Endodermal cell (in vitro differentiated cells): Measurements from ENCODE around the gene SLC7A8. TPM values are rescaled to one million over a fixed set of nuclear protein-coding genes. Genes with fewer than 3 reads are reported as not detected.
"Not testable (repeated sequence)": the region's sequence is repeated elsewhere in the genome, so short reads cannot be mapped to it uniquely, and the experiment has no call there.

ENCODE experiments used
- DNase-seq: peaks from one replicate; pipeline ENCODE4 v3.0.0-alpha.2; 2017
- H3K27ac ChIP-seq: 2 replicates; pipeline ENCODE4 v1.5.1; 2013; ENCODE audit warnings: mild to moderate bottlenecking, low read depth, low read length, moderate library complexity
- H3K27me3 ChIP-seq: 2 replicates; pipeline ENCODE4 v1.6.1; 2013; ENCODE audit warnings: mild to moderate bottlenecking, low read length, moderate library complexity; ENCODE audit not compliant: insufficient read depth, control insufficient read depth, poor library complexity, severe bottlenecking
- H3K36me3 ChIP-seq: 2 replicates; pipeline ENCODE4 v1.7.0; 2013; ENCODE audit warnings: mild to moderate bottlenecking, low read length, moderate library complexity; ENCODE audit not compliant: control insufficient read depth, insufficient read depth
- H3K4me1 ChIP-seq: one replicate; pipeline ENCODE4 v1.7.0; 2013; ENCODE audit warnings: low read length; ENCODE audit not compliant: control insufficient read depth, insufficient read depth
- H3K4me3 ChIP-seq: 2 replicates; pipeline ENCODE4 v1.5.1; 2013; ENCODE audit warnings: mild to moderate bottlenecking, low read length, moderate library complexity
- H3K9ac ChIP-seq: 2 replicates; pipeline ENCODE4 v1.6.1; 2013; ENCODE audit warnings: mild to moderate bottlenecking, low read length, moderate library complexity; ENCODE audit not compliant: poor library complexity, severe bottlenecking; ENCODE audit errors: extremely low read depth
- H3K9me3 ChIP-seq: 2 replicates; pipeline ENCODE4 v1.6.1; 2013; ENCODE audit warnings: mild to moderate bottlenecking, low read length, moderate library complexity; ENCODE audit not compliant: control insufficient read depth
- H3K27ac Mint-ChIP-seq: 2 replicates; pipeline ENCODE4 v1.8.0; 2020; ENCODE audit warnings: mixed read lengths
- H3K27me3 Mint-ChIP-seq: 2 replicates; pipeline ENCODE4 v1.8.0; 2021; ENCODE audit warnings: mild to moderate bottlenecking, mixed read lengths; ENCODE audit not compliant: insufficient read depth
- H3K36me3 Mint-ChIP-seq: 2 replicates; pipeline ENCODE4 v1.8.0; 2020; ENCODE audit warnings: low read depth, mixed read lengths
- H3K4me1 Mint-ChIP-seq: 2 replicates; pipeline ENCODE4 v1.8.0; 2020; ENCODE audit warnings: mixed read lengths
- H3K4me3 Mint-ChIP-seq: 2 replicates; pipeline ENCODE4 v1.8.0; 2020; ENCODE audit warnings: mild to moderate bottlenecking, moderate library complexity, mixed read lengths
- H3K9me3 Mint-ChIP-seq: 2 replicates; pipeline ENCODE4 v1.8.0; 2020; ENCODE audit warnings: mild to moderate bottlenecking, mixed read lengths
- WGBS, 2 experiments: methylation state at CpG; one replicate each; pipeline versions ENCODE4 v1.1.5 to v1.1.7; 2013; ENCODE audit warnings: missing lambda C conversion rate in 2 of 2, mixed read lengths in 1 of 2; ENCODE audit not compliant: insufficient coverage in 1 of 2, insufficient read length in 1 of 2; 5-methylcytosine and 5-hydroxymethylcytosine counted together
- total RNA-seq, 2 donors: library from RNA; stranded (reverse); fragmentation: NEBNext Ultra II Directional in 1 of 2; extraction: Animal tissue kit (Norgen Biotek cat#: 25700) in 1 of 2; gene quantifications; 2 replicates in 1 of 2; 3 replicates in 1 of 2; pipeline ENCODE4 v1.2.1, GENCODE V29; 2021
- TF ChIP-seq, protein P1 (sequence below): fragments of 200-600 bp; sonication (generic); conservative IDR thresholded peaks from 2 replicates; pipeline ENCODE4 v1.5.0; 2021; ENCODE audit warnings: antibody characterized with exemption, mild to moderate bottlenecking

Gene SLC7A8
- total RNA-seq, 2 donors from 2014 or later = 47.6 to 48.9 TPM

DNA sequence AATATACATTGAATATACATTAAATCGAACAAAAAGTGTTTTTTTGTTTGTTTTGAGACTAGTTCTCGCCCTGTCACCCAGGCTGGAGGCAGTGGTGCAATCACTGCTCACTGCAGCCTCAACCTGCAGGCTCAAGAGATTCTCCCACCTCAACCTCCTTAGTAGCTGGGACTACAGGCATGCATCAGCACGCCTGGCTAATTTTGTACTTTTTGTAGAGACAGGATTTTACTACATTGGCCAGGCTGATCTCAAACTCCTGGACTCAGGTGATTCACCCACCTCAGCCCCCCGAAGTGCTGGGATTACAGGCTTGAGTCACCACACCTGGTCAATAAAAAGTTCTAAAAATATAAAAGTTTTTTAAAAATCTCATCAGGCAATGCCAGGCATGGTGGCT lies 44.1 kb upstream of the SLC7A8 start:
- Histone ChIP-seq H3K4me1 (no peaks in the 10 kb centered on the region), H3K36me3 (no peaks in the 10 kb centered on the region), H3K4me3 (no peak overlapping the region), H3K27me3 (no peaks in the 10 kb centered on the region), H3K9ac (no peak overlapping the region), H3K9me3 (no peaks in the 10 kb centered on the region), H3K27ac (no peak overlapping the region)
- no peaks in the 10 kb centered on the region for H3K4me1 Mint-ChIP-seq
- DNase-seq = no peak
- no peak overlapping the region for H3K4me3 Mint-ChIP-seq
- WGBS, 2 experiments = 73 to 86% methylated on average over 1 to 4 of the region's 4 CpGs
- no peak overlapping the region for H3K27ac Mint-ChIP-seq
- H3K36me3 Mint-ChIP-seq = no peaks in the 10 kb centered on the region
- no peaks in the 10 kb centered on the region for H3K27me3 Mint-ChIP-seq
- TF ChIP-seq, protein P1, sequence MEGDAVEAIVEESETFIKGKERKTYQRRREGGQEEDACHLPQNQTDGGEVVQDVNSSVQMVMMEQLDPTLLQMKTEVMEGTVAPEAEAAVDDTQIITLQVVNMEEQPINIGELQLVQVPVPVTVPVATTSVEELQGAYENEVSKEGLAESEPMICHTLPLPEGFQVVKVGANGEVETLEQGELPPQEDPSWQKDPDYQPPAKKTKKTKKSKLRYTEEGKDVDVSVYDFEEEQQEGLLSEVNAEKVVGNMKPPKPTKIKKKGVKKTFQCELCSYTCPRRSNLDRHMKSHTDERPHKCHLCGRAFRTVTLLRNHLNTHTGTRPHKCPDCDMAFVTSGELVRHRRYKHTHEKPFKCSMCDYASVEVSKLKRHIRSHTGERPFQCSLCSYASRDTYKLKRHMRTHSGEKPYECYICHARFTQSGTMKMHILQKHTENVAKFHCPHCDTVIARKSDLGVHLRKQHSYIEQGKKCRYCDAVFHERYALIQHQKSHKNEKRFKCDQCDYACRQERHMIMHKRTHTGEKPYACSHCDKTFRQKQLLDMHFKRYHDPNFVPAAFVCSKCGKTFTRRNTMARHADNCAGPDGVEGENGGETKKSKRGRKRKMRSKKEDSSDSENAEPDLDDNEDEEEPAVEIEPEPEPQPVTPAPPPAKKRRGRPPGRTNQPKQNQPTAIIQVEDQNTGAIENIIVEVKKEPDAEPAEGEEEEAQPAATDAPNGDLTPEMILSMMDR = no peak
- peaks cover 26% of the 10 kb centered on the region for H3K9me3 Mint-ChIP-seq

DNA sequence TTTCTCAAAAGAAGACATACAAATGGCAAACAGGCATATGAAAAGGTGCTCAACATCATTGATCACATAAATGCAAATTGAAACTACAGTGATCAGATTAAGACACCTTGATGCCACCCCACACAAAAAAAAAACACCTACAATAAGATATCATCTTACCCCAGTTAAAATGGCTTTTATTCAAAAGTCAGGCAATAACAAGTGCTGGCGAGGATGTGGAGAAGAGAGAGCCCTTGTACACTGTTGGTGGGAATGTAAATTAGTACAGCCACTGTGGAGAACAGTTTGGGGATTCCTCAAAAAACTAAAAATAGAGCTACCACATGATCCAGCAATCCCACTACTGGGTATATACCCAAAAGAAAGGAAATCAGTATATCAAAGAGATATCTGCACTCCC lies 41.5 kb upstream of the SLC7A8 start:
- 90% methylated on average over 1 of the region's 1 CpG; no CpG with 5 or more reads in 1 of the 2 experiments for WGBS, 2 experiments
- H3K27me3 Mint-ChIP-seq = not testable (repeated sequence)

DNA sequence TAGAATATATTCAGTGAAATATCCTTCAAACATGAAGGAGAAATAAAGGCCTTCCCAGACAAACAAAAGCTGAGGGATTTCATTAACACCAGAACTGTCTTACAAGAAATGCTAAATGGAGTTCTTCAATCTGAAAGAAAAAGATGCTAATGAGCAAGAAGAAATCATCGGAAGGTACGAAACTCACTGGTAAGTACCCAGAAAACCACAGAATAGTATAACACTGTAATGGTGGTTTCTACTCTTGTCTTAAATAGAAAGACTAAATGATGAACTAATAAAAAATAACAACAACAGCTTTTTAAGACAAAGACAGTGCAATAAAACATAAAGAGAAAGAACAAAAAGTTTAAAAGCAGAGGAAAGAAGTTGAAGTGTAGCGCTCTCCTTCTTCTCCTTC lies 35.6 kb upstream of the SLC7A8 start:
- no peaks in the 10 kb centered on the region for H3K36me3 Mint-ChIP-seq
- H3K4me3 ChIP-seq = no peak overlapping the region
- H3K9me3 ChIP-seq = peaks cover 12% of the 10 kb centered on the region
- H3K4me1 Mint-ChIP-seq = no peaks in the 10 kb centered on the region
- no peak overlapping the region for H3K4me3 Mint-ChIP-seq
- no peaks in the 10 kb centered on the region for H3K27me3 ChIP-seq
- H3K36me3 ChIP-seq = no peaks in the 10 kb centered on the region
- no peaks in the 10 kb centered on the region for H3K27me3 Mint-ChIP-seq
- H3K4me1 ChIP-seq = no peaks in the 10 kb centered on the region
- DNase-seq = no peak
- 90% methylated on average over 3 of the region's 3 CpGs; no CpG with 5 or more reads in 1 of the 2 experiments for WGBS, 2 experiments
- TF ChIP-seq, protein P1 = no peak
- no peak overlapping the region for H3K27ac ChIP-seq
- H3K9ac ChIP-seq = no peak overlapping the region
- peaks cover 15% of the 10 kb centered on the region for H3K9me3 Mint-ChIP-seq
- H3K27ac Mint-ChIP-seq = no peak overlapping the region

More for the DNA sequence above, 41.5 kb upstream of the SLC7A8 start:
- not testable (repeated sequence) for H3K9ac ChIP-seq, DNase-seq, H3K36me3 Mint-ChIP-seq, H3K4me1 Mint-ChIP-seq, H3K4me3 Mint-ChIP-seq, H3K36me3 ChIP-seq, H3K4me3 ChIP-seq, H3K27ac ChIP-seq, H3K27ac Mint-ChIP-seq, H3K4me1 ChIP-seq, H3K9me3 ChIP-seq, H3K27me3 ChIP-seq
- H3K9me3 Mint-ChIP-seq = peaks cover 12% of the 10 kb centered on the region
